Gastroesophageal sphincter (tissue), 3 donors: ENCODE data around the gene LRIG1.
A peak's percentile ranks its signal among the peaks of the same experiment; 100 is the strongest.

Source experiments
- EP300 ChIP-seq: sonication (generic); formaldehyde crosslinking; IDR thresholded peaks from one replicate; pipeline ENCODE4 v1.6.1; 2017; ENCODE audit warnings: antibody characterized with exemption, mild to moderate bottlenecking
- POLR2AphosphoS5 ChIP-seq: sonication (generic); formaldehyde crosslinking; IDR thresholded peaks from one replicate; pipeline ENCODE4 v1.6.1; 2017; ENCODE audit warnings: antibody characterized with exemption
- TF ChIP-seq, protein P1 (sequence below), 4 experiments: fragments of 200-600 bp in 2 of 4; fragments of 450-650 bp in 2 of 4; sonication (generic) in 1 of 4; IDR thresholded peaks; one replicate each; pipeline ENCODE4 v1.5.1; 2017 to 2019; ENCODE audit warnings: antibody characterized with exemption in 4 of 4, mild to moderate bottlenecking in 2 of 4, moderate library complexity in 2 of 4

DNA sequence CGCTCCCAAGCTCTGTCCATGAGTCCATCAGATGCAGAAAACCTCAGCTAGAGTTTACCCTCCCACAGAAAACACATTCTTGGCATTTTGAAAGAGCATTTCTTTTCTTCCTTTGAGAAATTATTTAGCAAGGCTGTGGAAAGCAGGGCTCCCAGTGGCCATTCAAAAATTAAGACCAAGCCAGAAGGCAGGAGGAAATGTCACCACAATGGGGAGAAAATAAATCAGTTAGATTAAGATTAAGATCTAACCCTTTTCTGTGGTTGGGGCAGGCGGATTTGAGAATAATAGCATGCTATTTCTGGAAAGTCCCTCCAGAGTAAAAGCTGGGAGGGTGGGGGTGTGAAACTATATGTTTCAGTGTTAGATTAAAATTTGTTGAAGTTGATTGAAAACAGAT is 20.2 kb downstream of the LRIG1 start:
- TF ChIP-seq, protein P1, sequence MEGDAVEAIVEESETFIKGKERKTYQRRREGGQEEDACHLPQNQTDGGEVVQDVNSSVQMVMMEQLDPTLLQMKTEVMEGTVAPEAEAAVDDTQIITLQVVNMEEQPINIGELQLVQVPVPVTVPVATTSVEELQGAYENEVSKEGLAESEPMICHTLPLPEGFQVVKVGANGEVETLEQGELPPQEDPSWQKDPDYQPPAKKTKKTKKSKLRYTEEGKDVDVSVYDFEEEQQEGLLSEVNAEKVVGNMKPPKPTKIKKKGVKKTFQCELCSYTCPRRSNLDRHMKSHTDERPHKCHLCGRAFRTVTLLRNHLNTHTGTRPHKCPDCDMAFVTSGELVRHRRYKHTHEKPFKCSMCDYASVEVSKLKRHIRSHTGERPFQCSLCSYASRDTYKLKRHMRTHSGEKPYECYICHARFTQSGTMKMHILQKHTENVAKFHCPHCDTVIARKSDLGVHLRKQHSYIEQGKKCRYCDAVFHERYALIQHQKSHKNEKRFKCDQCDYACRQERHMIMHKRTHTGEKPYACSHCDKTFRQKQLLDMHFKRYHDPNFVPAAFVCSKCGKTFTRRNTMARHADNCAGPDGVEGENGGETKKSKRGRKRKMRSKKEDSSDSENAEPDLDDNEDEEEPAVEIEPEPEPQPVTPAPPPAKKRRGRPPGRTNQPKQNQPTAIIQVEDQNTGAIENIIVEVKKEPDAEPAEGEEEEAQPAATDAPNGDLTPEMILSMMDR (IDR thresholded peaks at IDR 0.05) = peak in 1 of 4 experiments; percentile 2
- TF ChIP-seq POLR2AphosphoS5 = no peak
- TF ChIP-seq EP300 = no peak
